Memory B cell (primary cell): Measurements from ENCODE around the gene DMRTA2.
"Not testable (repeated sequence)": the region's sequence is repeated elsewhere in the genome, so short reads cannot be mapped to it uniquely, and the experiment has no call there.

ENCODE experiments used
- ATAC-seq: fragments of 150-1000 bp; cut with Tn5 transposase; 2 replicates; pipeline ENCODE4 v1.10.0; 2021; ENCODE audit warnings: low read depth, mild to moderate bottlenecking, moderate library complexity
- DNase-seq, 2 donors: peaks; one replicate each; pipeline ENCODE4 v3.0.0; 2022; ENCODE audit warnings: low spot score in 2 of 2
- H3K27ac Mint-ChIP-seq: one replicate; pipeline ENCODE4 v1.8.0; 2022; ENCODE audit warnings: mild to moderate bottlenecking, moderate library complexity, mixed read lengths
- H3K27me3 Mint-ChIP-seq: one replicate; pipeline ENCODE4 v1.8.0; 2022; ENCODE audit warnings: mixed read lengths
- H3K36me3 Mint-ChIP-seq: one replicate; pipeline ENCODE4 v1.8.0; 2022; ENCODE audit warnings: mild to moderate bottlenecking, mixed read lengths
- H3K4me1 Mint-ChIP-seq: one replicate; pipeline ENCODE4 v1.8.0; 2022; ENCODE audit warnings: mixed read lengths
- H3K4me3 Mint-ChIP-seq: one replicate; pipeline ENCODE4 v1.8.0; 2022; ENCODE audit warnings: mild to moderate bottlenecking, moderate library complexity, mixed read lengths
- H3K9me3 Mint-ChIP-seq: one replicate; pipeline ENCODE4 v1.8.0; 2022; ENCODE audit warnings: mixed read lengths

The DMRTA2 gene

DNA sequence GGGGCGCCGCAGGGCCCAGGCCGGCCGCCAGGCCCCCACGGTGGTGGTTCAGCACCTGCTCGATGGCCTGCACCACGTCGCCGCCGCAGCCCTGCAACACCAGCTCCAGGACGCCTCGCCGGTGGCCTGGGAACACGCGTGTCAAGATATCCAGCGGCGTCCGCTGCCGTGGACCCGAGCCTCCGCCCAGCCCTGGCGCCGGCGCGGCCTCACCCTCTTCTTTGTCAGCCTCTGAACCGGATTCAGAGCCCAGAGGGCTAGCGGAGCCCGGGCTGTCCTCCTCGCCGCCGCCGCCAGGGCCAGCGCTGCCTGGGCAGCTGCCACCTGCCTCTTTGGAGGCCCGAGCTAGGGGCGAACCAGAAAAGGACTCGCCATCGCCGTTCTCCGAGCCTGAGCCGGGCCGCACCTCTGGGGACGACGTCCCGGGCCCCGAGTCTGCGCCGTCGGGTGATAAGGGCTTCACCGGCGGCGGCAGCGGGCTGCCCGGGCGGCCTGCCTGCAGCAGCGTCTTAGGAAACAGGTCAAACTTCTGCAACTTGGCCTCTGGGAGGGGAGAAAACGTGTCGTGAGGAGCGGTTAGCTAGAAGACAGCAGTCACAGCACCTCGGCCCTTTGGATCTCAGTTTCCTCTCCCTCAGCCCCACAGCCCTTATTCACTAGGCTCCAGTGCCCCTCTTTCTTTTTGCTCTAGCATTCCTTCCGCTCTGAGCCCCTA, 3.9 kb downstream of the DMRTA2 start:
- no peak for DNase-seq
- H3K27me3 Mint-ChIP-seq: peaks cover 38% of the 10 kb centered on the region
- no peak overlapping the region for H3K4me3 Mint-ChIP-seq
- peak overlapping the region; percentile 81 for H3K27ac Mint-ChIP-seq
- H3K36me3 Mint-ChIP-seq: peaks cover 10% of the 10 kb centered on the region
- ATAC-seq: no peak
- peaks cover 5% of the 10 kb centered on the region for H3K9me3 Mint-ChIP-seq
- H3K4me1 Mint-ChIP-seq: peaks cover 18% of the 10 kb centered on the region

DNA sequence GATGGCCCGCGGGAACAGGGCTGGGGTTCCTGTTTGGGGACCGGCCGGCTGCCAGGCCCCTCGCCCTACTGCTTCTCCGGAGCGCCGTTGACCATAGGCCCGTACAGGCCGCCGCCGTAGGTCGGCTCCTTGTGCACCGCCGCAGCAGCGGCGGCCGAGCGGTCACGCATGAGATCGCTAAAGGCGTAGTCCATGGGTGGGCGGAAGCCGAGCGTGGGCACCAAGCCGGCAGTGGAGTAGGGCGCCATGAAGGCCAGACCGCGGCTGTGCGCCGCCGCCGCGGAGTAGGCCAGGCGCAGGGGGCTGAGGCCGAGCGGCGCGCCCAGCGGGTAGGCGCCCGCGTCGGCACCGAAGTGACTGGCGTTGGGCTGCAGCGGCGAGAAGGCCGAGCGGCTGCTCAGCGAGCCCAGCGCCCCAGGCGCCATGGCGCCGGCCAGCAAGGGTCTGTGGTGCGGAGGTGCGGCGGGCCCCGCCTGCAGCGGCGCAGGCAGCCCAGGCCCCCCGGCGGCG, 4.6 kb downstream of the DMRTA2 start:
- Mint-ChIP-seq H3K9me3 (peaks cover 5% of the 10 kb centered on the region), H3K4me3 (no peak overlapping the region), H3K27me3 (peaks cover 36% of the 10 kb centered on the region), H3K36me3 (peaks cover 11% of the 10 kb centered on the region), H3K4me1 (peaks cover 14% of the 10 kb centered on the region), H3K27ac (no peak overlapping the region)
- ATAC-seq (no peak), DNase-seq (no peak)

DNA sequence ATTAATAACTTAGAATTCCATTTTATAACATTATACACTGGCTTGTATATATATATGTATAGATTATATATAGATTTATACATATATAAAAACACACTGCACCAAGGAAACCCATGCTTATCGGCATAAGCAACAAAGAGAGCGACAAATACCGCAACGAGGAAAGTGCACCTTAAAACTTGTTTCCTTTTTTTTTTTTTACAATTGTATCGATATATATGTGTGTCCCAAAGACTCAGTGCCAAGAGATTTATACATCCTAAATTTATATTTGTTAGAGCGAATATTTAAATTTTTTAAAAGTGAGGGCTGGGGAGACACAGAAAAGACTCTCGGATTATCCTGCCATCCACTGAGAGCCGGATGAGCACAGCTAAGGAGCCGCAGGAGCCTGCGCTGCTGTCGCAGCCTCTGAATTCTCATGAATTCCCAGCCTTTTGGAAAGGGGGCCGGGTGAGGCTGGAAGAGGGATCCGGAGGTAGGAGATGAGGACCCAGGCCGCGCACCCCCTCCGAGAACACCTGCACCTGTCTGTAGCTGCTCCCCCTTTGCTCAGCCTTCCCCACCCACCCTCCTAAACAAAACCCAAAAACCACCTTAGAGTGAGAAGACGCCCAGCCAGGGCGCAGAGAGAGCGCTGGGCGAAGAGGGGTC, 5.2 kb downstream of the DMRTA2 start:
- Mint-ChIP-seq H3K4me1 (peaks cover 14% of the 10 kb centered on the region), H3K4me3 (no peak overlapping the region), H3K9me3 (peaks cover 5% of the 10 kb centered on the region), H3K27ac (no peak overlapping the region), H3K36me3 (peaks cover 11% of the 10 kb centered on the region), H3K27me3 (peaks cover 38% of the 10 kb centered on the region)
- ATAC-seq: no peak
- no peak for DNase-seq

DNA sequence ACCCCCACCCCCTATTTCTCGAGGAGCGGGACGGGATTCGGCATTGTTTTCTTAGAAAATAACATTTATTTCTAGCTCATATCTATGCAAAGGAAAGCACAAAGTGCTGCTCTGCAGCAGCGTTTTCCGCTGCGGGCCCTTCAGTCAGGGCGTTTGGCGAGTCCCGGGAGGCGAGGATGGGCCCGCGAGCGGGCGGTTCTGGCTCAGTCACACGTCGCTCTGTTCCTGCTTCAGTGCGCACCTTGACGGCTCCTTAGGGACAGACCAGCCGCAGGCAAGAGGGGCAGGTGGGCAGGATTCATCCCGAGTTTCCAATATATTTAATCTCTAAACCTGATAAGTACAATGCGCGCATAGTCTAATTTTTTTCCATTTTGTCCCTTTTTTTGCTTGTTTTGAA, 5.7 kb downstream of the DMRTA2 start:
- Mint-ChIP-seq H3K27ac (no peak overlapping the region), H3K4me1 (peaks cover 11% of the 10 kb centered on the region), H3K4me3 (no peak overlapping the region), H3K27me3 (peaks cover 33% of the 10 kb centered on the region), H3K9me3 (peaks cover 5% of the 10 kb centered on the region), H3K36me3 (peaks cover 9% of the 10 kb centered on the region)
- ATAC-seq (no peak), DNase-seq (no peak)

DNA sequence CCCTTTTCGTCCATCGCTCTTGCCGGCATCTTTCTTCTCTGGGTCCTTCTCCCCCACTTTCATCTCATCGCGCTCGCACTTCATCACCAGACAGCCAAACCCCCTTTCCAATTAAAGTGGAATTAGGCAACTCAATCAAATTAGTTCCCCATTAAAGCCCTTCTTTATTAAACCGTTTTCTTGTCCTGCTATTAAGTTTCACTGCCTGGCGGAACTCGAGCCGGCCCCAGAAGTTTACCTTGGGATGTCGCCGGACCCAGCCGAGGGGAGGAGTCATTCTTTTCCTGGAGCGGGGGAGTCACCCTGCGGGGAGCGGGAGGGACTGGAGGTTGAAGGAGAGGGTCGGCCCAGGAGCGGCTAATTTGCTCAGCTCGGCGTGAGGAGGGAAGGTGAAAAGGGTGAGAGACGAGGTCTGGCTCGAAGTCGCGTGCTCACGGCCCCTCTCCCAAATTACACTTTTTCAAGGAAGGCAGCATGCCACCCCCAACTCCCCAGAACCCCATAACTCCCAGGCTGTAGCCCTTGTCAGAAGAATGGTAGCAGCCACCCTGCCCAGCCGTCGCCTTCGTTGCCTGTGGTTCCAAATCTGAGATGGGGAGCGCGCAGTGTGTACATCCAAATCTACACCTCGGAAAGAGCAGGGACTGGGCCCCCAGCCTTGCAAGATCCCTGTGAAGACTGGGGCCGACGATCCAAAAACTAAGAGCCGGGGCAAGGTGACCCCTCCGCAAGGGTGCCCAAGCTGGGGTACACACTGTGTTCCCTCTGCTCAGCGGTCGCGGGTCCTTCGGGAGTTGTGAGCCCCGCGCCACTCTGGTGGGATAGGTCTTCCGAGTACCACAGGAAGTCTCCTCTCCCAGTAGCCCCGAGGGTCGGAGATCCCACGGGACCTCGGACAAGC, 6.4 kb downstream of the DMRTA2 start:
- H3K27ac Mint-ChIP-seq: no peak overlapping the region
- ATAC-seq (no peak), DNase-seq (no peak)
- H3K27me3 Mint-ChIP-seq: peaks cover 28% of the 10 kb centered on the region
- peaks cover 8% of the 10 kb centered on the region for H3K36me3 Mint-ChIP-seq
- peaks cover 7% of the 10 kb centered on the region for H3K9me3 Mint-ChIP-seq
- H3K4me3 Mint-ChIP-seq: no peak overlapping the region
- H3K4me1 Mint-ChIP-seq: peaks cover 11% of the 10 kb centered on the region

DNA sequence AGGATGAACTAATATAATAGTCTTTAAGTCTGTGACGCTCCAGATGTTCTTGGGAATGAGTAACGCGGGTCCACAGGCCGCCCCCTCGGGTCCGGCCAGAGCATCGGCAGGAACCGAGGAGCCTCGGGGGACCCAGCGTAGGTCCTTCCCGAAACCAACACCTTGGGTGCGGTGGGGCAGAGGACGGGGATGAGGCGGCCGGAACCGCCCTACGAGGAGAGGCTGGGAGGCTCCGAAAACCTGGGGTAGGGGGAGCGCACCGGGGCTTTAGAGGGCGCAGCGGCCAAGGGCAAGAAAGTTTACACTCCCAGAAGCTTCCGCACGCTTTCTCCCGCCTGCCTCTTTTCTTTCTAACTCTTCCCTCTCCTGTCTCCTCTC, 7.1 kb downstream of the DMRTA2 start:
- no peak overlapping the region for H3K4me3 Mint-ChIP-seq
- H3K27ac Mint-ChIP-seq: no peak overlapping the region
- H3K9me3 Mint-ChIP-seq: peaks cover 7% of the 10 kb centered on the region
- H3K27me3 Mint-ChIP-seq: peaks cover 23% of the 10 kb centered on the region
- peaks cover 6% of the 10 kb centered on the region for H3K36me3 Mint-ChIP-seq
- DNase-seq: no peak
- no peak for ATAC-seq
- peaks cover 11% of the 10 kb centered on the region for H3K4me1 Mint-ChIP-seq

DNA sequence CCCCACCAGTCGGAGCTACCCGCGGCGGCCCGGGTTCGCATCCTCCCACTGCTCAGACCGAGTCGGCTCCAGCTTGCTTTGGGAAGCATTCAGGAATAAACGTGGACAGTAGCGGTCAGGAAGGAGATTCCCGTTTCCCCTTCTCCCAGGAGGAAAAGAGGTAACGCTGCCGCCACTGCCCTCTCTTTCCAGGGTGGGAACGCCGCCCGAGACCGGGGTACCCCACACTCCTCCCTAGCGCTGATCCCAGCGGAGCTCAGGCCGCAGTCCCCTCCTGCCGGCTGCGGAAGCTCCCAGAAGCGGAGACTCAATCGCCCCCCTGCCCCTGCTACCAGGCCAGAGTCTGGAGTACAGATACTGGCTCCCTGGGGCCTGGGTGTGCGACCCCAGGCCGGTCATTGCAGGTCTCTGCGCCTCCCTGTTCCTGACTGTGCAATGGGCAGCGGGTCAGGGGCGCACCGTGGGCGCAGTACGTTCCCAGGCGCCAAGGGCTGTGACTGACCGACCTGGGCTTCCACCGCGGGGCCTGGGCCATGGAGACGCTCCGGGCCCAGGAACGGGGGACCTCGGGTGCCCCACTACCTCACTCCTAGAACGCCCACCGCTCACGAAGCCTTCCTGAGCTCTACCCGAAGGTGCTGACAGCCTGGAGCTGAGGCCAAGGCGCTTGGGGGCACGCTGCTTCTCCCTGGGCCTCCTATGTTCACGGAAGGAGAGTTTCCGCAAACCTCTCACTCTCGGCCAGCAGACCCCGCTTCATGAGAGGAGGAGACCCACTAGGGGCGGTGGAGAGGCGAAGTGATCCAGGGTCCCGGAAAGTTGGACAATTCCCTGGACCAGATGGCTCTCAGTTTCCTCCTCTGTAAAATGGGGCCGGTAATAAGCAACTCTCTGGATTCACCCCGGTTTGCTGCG, 7.8 kb downstream of the DMRTA2 start:
- Mint-ChIP-seq H3K27ac (no peak overlapping the region), H3K36me3 (peaks cover 6% of the 10 kb centered on the region), H3K4me3 (no peak overlapping the region), H3K4me1 (peaks cover 10% of the 10 kb centered on the region), H3K9me3 (peaks cover 10% of the 10 kb centered on the region), H3K27me3 (peaks cover 23% of the 10 kb centered on the region)
- DNase-seq (no peak), ATAC-seq (no peak)

DNA sequence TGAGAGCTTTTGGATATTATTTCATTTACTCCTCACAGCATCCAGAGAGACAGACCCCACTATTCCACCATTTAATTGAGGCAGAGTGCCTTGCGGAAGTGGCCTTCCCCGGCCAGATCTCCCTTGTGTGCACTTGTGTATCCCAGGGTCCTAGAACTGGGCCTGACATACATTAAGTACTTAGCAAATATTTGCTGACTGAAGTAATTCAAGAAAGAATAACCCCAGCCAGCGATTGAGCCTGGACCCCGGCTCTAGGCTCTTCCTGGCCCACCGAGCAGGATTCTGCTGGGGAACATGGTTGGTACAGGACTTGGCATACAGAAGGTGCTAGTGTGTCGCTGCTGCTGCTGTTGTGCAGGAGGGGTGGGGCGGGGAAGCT, 8.4 kb downstream of the DMRTA2 start:
- DNase-seq (no peak), ATAC-seq (no peak)
- Mint-ChIP-seq H3K36me3 (peaks cover 6% of the 10 kb centered on the region), H3K27ac (no peak overlapping the region), H3K4me1 (peaks cover 5% of the 10 kb centered on the region), H3K9me3 (peaks cover 11% of the 10 kb centered on the region), H3K4me3 (no peak overlapping the region), H3K27me3 (peaks cover 16% of the 10 kb centered on the region)

DNA sequence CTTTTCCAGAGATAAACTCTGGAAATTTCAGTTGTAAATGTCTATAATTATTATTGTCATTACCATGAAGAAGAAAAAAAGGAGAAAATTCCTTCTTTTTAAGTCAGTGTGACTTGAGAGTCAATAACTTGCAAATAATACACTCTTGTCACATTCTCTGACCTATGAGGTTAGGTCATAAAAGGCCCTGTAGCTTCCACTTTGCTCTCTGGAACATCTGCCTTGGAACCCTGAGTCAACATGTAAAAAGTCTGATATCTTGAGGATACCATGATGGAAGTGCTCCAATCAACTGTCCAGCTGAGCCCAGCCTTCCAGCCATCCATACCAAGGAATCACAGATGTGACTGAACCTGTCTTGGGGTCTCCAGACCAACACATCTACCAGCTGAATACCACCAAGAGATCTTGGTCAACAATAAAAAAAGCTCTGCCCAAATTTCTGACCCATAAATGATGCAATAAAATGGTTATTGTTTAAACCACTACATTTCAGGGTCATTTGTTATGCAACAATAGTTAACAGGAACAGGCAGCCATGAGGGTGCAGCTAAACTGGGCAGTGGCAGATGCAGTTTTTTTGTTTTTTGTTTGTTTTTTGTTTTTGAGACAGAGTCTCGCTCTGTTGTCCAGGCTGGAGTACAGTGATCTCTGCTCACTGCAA, 10.3 kb downstream of the DMRTA2 start:
- Mint-ChIP-seq H3K27ac (no peak overlapping the region), H3K4me1 (peaks cover 2% of the 10 kb centered on the region), H3K36me3 (peaks cover 5% of the 10 kb centered on the region), H3K27me3 (peaks cover 14% of the 10 kb centered on the region), H3K4me3 (no peak overlapping the region), H3K9me3 (peaks cover 11% of the 10 kb centered on the region)
- ATAC-seq (no peak), DNase-seq (no peak)

DNA sequence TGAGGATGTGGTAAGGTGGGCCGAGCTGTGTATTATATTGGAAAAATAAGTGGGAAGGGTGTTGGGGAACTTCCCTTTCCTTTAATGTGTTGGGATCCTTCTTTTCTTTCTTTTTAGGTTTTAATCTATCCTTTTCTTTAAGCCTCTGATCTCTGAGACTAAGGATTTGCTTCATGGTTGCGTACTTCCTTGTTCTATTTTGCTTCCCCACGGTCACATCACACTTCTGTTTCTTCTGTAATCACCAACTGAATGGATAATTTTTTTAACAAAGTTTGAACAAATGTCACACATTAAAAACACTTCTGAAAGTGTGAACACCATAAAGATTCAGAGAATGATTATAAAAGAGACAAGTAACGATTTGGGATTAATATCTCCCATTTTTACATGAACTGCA, 17.4 kb downstream of the DMRTA2 start:
- Mint-ChIP-seq H3K9me3 (peaks cover 4% of the 10 kb centered on the region), H3K36me3 (no peaks in the 10 kb centered on the region), H3K27ac (no peak overlapping the region), H3K27me3 (peaks cover 12% of the 10 kb centered on the region), H3K4me1 (no peaks in the 10 kb centered on the region), H3K4me3 (no peak overlapping the region)
- DNase-seq (no peak), ATAC-seq (no peak)

DNA sequence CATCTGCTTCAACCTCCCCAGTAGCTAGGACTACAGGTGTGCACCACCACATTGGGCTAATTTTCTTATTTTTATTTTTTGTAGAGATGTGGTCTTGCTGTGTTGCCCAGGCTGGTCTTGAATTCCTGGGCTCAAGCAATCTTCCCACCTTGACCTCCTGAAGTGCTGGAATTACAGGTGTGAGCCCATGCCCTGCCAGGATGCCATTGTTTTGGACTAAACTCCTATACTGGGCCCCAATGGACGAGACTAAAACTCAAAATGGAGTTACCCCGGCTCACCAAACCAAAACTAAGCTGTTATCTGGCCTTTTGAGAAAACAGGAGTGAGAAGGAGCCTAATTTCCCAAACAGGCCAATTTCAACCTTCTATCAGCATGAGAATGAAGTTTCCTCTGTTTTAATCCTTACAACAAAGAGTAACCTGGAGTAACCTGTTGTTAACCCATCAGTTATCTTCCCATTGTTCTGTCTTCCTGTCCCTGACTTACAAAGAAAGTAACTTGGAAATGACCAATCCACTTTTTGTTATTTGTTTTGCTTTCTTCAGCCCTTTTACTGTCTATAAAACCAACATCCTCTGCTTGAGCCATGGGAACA, 29.6 kb downstream of the DMRTA2 start:
- no peak overlapping the region for H3K27ac Mint-ChIP-seq
- ATAC-seq: no peak
- H3K9me3 Mint-ChIP-seq: peaks cover 7% of the 10 kb centered on the region
- no peaks in the 10 kb centered on the region for H3K36me3 Mint-ChIP-seq
- no peaks in the 10 kb centered on the region for H3K4me1 Mint-ChIP-seq
- DNase-seq: no peak
- peaks cover 14% of the 10 kb centered on the region for H3K27me3 Mint-ChIP-seq
- no peak overlapping the region for H3K4me3 Mint-ChIP-seq

DNA sequence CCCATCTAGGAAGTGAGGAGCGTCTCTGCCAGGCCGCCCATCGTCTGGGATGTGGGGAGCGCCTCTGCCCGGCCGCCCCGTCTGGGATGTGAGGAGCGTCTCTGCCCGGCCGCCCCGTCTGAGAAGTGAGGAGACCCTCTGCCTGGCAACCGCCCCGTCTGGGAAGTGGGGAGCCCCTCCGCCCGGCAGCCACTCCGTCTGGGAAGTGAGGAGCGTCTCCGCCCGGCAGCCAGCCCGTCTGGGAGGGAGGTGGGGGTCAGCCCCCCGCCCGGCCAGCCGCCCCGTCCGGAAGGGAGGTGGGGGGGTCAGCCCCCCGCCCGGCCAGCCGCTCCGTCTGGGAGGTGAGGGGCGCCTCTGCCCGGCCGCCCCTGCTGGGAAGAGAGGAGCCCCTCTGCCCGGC, 41.7 kb downstream of the DMRTA2 start:
- H3K4me3 Mint-ChIP-seq, ATAC-seq, H3K4me1 Mint-ChIP-seq, H3K9me3 Mint-ChIP-seq, H3K36me3 Mint-ChIP-seq, H3K27me3 Mint-ChIP-seq, DNase-seq, H3K27ac Mint-ChIP-seq: not testable (repeated sequence)

DNA sequence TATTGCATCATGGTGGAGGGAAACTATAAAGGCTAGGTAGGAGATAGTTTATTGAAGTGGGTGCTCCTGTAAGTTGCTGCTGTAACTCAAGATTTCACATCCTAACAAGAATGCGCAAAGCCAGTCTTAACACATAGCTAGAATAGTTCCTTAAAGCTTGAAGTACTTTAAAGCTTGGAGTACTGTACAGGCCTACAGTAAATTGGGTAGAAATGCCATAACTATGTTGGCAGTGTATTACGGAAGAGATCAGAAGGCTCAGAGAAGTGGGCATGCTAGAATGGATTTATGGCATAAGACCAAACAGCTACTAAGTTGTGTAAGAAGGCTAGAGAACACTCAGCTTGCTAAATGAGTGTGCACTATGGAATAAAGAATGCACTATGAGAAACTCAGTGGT, 44.5 kb downstream of the DMRTA2 start:
- DNase-seq (no peak), ATAC-seq (no peak)
- Mint-ChIP-seq H3K27ac (no peak overlapping the region), H3K27me3 (peaks cover 2% of the 10 kb centered on the region), H3K36me3 (no peaks in the 10 kb centered on the region), H3K4me3 (no peak overlapping the region), H3K4me1 (no peaks in the 10 kb centered on the region), H3K9me3 (peaks cover 1% of the 10 kb centered on the region)
